NCI-H510A treated with DMSO at 0.1 percent for 48 hours (cell line): ENCODE results near the gene KLHL3.

Experiments
- DNase-seq: peaks from one replicate; lab custom pipeline; 2025; lab: John Stamatoyannopoulos, UW

The KLHL3 gene

GRCh38 chr5:137635521-137635921 lies 100.4 kb downstream of the KLHL3 start:
- no peak for DNase-seq

DNA sequence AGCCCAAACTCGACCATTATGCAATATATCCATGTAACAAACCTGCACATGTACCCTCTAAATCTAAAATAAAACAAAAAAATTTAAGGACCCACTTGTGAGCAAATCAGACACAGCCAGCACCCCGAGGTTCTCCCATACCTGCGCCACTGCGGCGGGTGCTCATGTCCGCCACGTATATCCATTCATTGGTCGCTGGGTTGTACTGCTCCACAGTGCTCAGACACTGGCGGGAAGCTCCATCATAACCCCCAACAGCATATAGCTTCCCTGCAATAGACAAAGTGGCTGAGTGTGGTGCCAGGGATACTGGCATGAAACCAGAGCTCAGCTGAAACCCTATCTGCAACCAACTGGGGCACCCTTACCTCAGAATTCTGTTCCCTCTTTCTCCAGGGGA lies 102.0 kb downstream of the KLHL3 start:
- DNase-seq: no peak

DNA sequence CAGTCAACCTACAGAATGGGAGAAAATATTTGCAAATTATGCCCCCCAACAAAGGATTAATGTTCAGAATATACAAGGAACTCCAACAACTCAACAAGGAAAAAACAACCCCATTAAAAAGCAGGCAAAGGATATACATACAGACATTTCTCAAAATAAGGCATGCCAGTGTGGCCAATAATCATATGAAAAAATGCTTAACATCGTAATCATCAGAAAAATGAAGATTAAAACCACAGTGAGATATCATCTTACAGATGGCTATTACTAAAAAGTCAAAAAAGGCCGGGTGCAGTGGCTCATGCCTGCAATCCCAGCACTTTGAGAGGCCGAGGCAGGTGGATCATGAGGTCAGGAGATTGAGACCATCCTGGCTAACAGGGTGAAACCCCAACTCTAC lies 103.2 kb downstream of the KLHL3 start:
- no peak for DNase-seq

DNA sequence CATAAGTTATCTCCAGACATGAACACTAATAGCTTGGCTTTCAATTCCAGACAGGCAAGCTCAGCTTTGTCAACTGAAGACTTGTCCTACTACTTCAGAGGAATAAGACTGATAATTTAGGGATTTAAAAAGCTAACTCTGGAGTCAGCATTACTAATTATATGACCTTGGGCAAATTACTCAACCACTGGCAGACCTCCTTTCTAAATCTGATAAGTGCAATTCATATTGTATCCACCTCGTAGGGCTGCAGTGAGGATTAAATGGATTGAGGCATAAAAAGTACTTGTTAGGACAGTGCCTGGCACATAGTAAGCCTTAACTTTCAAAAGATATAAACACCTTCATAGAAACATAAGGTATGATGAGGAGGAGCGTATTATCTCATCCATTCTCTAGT lies 104.4 kb downstream of the KLHL3 start:
- no peak for DNase-seq

DNA sequence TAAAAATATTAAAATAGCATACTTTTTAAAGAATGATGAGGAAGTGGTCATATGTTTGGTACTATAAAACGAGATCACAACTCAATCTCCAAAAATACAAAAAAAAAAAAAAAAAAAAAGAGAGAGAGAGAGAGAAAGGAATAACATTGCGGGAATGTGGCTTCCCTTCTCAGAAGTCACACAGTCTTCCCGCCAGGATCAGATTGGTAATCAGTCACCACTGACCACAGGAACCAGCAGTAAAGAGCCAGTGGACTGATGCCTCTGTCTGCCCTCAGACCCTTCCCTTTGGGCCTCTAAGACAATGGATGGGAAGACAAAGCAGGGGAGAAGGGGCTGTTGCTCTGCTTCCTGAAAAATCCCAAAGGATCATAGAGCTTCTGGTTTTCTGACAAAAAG lies 104.9 kb downstream of the KLHL3 start:
- no peak for DNase-seq

- no peak for DNase-seq
These were observed 105.5 kb downstream of the KLHL3 start for GRCh38 chr5:137630216-137630971.

DNA sequence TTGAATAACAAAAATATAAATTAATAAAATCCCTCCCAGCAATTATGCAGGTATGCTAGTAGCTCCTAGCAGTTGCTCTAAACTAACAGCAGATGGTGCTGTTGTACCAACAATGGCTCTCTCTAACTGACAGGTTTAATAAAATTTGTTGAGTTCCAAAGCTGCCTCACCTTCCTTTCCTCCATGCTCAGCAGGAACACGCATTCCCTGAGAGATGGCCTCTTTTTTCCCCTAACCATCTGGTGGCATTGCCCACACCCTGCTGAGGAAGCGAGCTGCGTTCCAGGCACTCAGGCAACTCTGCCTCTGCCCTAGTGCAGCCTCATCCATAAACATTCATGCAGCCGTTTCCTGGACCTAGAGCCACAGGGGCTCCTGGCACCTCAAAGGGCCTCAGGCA lies 106.2 kb downstream of the KLHL3 start:
- peak; percentile 47 for DNase-seq

DNA sequence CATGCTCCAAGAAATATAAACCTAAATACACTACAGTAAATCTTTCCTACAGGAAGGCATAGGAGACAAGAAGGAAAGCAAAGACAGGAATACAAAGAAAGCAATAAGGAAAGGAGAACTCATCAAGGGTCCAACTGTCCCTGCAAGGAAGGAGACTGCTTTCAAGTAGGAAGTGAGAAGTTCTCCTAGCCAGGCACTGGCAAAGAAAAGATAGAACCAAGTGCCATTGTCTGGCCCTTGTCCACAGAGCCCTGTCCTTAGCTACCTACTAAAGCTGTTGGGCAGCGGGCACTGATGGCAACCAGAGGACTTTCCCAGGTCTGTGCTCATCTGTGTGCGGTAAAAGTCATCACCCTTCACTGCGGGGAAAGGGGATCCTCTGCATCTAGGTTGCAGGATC lies 108.2 kb downstream of the KLHL3 start:
- DNase-seq: no peak

- DNase-seq: peak; percentile 35
These were observed 108.6 kb downstream of the KLHL3 start for GRCh38 chr5:137627293-137627692.

- DNase-seq: no peak
These were observed 111.0 kb downstream of the KLHL3 start for GRCh38 chr5:137624786-137625349.

GRCh38 chr5:137622850-137623249 lies 113.0 kb downstream of the KLHL3 start:
- DNase-seq: no peak

DNA sequence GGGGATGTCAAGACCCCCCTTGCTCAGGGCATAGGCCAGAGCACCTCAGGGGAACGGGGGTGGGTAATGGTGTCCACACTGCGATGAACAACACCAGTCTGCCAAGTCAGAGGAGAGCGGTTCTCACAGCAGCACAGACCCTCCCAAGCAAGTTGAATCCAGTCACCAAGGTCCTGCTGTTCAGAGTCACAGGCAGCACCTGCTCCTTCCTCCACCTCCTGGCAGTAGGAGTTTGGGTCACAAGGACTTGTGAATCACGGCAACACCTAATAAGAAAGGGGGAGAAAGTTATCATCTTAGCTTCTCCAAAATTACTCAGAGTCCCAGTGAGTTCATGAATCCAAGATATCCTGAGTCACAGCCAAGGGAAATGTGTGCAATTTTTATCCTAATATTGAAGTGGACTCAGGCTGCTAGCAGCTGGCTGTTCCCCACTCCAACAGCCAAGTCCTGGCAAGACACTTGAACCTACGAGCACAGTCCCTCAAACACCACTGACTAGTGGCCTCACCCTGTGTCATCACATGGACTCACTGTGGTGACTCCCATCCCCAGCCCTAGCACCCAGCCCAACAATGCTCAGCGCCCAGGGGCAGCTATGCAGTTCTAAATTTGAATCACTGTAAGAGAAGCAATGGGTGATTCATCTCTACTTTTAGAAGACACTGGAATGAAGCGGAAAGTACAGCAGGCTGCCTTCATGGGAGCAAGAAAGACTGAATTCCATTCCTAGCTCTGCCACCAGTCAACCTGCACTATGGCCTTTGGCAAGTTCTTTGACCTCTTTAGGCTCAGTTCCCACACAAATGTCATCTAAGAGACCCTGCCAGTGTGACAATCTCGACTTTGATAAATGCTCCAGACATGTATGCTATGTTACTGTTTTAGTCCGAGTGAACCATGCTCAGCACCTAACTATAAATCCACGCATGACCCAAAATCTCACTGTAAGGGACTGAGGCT lies 113.7 kb downstream of the KLHL3 start:
- no peak for DNase-seq

DNA sequence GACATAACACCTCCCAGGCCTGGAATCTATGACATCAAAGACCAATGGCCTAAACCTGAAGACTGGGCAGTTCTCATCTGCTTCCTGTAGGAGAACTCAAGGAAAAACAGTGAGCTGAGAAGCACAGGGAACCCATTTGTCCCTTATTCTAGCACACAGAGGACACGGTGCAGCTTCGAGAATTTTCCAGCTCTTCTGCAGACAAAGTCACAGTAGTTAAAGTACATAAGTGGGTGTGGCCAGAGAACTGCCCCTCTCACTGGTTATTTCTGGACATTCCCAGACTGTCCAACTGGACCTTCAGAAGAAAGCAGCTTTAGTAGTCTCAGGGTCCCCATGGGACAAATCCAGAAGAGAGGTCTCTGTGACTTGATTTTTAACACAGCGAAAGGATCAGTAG lies 114.6 kb downstream of the KLHL3 start:
- DNase-seq: no peak

GRCh38 chr5:137619191-137619870 lies 116.6 kb downstream of the KLHL3 start:
- peak; percentile 63 for DNase-seq

DNA sequence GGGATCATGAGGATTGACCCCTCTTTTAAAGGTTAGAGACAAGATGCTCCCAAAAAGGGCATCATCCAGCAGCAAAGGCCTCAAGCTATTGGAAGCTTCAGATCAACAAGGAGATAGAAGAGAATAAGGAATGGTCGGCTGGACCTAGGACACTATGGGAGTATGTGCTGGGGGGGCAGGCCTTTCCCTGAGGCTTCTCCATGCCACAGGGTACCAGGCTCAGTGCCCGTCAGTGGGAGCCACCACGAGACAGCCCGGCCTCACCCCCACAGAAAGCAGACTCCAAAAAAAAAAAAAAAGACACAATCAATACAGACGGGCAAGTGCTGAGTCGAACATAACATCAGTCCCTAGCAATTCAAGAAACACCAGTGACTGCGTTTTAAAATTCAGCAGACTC lies 117.4 kb downstream of the KLHL3 start:
- DNase-seq: no peak

DNA sequence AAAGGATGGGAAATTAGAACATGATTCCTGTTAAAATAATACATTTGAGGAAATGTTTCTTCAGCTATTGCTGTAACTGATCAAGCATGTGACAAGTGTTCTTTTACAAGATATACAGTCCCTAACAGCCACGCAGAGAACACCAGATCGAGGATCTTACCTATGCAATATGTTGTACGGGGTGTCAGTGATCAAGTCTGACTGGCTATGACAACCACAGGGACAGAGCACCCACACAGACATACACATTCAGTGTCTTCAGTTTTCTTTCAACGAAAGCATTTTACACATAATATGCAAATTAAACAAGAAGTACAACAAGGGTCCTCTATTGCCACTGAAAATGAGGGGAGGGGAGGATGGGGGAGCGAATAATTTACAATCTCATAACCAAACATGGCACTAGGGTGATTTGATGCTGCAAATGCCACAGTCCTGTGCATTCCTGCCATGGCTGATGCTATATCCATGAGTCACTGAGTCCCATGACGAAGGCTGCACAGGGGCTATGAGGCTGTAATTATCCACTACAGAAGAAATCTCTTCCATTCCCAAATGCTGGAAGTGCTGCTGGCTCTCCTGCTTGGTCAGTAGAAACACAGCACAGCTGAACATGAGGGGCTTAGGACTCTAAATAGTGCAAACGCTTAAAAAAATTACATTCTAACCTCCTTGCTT lies 118.2 kb downstream of the KLHL3 start:
- DNase-seq: no peak

DNA sequence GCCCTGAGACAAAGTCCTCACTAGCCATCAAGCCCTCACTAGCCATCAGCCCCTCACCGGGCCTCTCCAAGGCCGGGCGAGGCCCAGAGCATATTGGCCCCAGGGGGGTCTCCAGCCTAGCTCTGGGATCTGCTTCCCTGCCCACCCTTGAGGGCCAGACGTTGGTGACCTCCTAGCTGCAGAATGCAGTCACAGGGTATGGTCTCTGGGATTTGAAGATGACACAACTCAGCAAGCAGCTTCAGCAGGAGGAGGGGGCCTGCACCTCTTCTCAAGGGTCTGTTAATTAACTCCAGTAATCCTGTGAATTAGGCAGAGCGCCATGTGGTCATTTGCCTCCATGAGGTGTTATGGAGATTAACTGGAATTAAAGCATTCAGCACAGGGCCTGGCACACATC lies 119.8 kb downstream of the KLHL3 start:
- no peak for DNase-seq

DNA sequence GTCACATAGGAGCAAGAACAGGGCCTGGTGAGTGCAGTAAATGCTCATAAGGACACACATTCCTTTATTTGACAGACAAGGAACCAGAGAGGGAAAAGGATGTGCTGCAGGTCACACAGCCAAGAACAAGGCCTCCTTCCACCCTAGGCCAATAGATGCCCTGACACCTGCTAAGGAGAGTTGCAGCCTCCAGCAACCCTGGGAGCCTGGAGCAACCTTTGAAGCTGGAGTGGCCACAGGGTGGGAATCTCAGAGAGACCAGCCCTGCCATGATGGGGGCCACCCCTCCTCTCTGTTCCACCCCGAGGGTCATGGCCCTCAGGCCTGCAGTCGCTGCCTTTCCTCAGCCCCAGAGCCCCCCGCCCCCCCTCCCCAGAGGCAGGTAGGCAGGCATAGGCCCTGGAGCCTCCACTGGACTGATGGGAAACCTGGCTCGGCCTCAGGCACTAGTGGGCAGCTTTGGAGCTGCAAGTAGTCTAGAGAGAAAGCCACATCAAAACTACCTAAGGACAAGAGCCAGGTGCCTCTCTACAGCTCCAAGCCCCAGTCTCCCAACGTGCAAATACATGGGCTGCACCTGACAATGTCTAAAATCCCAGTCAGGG lies 120.6 kb downstream of the KLHL3 start:
- DNase-seq: no peak

DNA sequence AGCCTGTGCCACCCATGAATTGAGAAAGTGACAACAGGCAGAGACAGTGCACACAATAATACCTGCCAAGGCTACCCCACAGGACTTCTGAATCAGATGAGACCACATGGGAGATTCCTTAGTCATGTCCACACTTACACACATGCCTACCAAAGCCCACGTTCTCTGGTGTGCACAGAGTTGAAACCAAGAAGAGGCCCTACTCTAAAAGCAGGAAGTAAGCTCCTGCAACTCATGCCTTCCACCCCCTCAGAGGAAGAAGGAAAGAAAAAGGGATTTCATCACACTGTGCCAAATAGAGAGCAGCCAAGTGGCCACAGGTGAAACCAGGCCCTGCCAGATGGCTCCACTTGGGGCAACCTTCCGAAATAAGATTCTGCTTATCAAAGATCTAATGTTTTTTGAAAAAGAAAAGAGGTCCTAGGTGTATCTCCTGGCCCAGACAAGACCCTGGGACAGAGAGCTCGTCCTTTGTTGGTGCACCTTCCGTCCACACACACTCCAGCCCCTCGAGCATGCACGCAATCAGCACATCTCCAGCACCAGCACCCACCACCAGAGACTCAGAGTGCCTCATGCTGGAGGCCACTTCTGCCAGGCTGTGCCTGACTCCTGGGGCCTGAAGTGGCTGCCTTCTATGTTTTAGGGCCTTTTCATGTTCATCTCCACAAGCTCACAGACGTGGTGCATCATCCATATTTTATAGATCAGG lies 122.2 kb downstream of the KLHL3 start:
- no peak for DNase-seq

GRCh38 chr5:137612576-137612975 lies 123.3 kb downstream of the KLHL3 start:
- DNase-seq: no peak
